HG03097 (cell line): ENCODE data around the gene RBM47.

ENCODE experiments used
- ATAC-seq: cut with Tn5 transposase; IDR thresholded peaks from one replicate; pipeline ENCODE4 v1.9.1; 2021; ENCODE audit not compliant: unreplicated experiment, low FRiP score

Gene RBM47

GRCh38 chr4:40626183-40626990, 3.3 kb downstream of the RBM47 start:
- no peak for ATAC-seq

- no peak for ATAC-seq
These were observed 6.0 kb downstream of the RBM47 start for GRCh38 chr4:40623707-40624106.

GRCh38 chr4:40622913-40623312, 6.8 kb downstream of the RBM47 start:
- ATAC-seq = peak; percentile 30

GRCh38 chr4:40621592-40622512, 7.8 kb downstream of the RBM47 start:
- ATAC-seq = peak; percentile 48

GRCh38 chr4:40621229-40621591, 8.5 kb downstream of the RBM47 start:
- no peak for ATAC-seq

GRCh38 chr4:40619600-40619999, 10.1 kb downstream of the RBM47 start:
- no peak for ATAC-seq

GRCh38 chr4:40617872-40618271, 11.8 kb downstream of the RBM47 start:
- no peak for ATAC-seq

GRCh38 chr4:40614031-40614430, 15.6 kb downstream of the RBM47 start:
- ATAC-seq = no peak

GRCh38 chr4:40613456-40613855, 16.2 kb downstream of the RBM47 start:
- no peak for ATAC-seq

- no peak for ATAC-seq
These were observed 16.8 kb downstream of the RBM47 start for GRCh38 chr4:40612831-40613230.

GRCh38 chr4:40612283-40612682, 17.4 kb downstream of the RBM47 start:
- no peak for ATAC-seq

GRCh38 chr4:40608628-40609027, 21.0 kb downstream of the RBM47 start:
- ATAC-seq = no peak

GRCh38 chr4:40607221-40607620, 22.4 kb downstream of the RBM47 start:
- no peak for ATAC-seq

GRCh38 chr4:40606239-40606767, 23.4 kb downstream of the RBM47 start:
- no peak for ATAC-seq

- ATAC-seq = no peak
These were observed 26.4 kb downstream of the RBM47 start for GRCh38 chr4:40603281-40603680.

GRCh38 chr4:40601641-40602040, 28.0 kb downstream of the RBM47 start:
- no peak for ATAC-seq

- ATAC-seq = no peak
These were observed 28.8 kb downstream of the RBM47 start for GRCh38 chr4:40600850-40601249.

GRCh38 chr4:40599431-40599830, 30.2 kb downstream of the RBM47 start:
- ATAC-seq = no peak

- ATAC-seq = no peak
These were observed 33.1 kb downstream of the RBM47 start for GRCh38 chr4:40596522-40596921.

GRCh38 chr4:40595981-40596380, 33.7 kb downstream of the RBM47 start:
- ATAC-seq = no peak
